AG09309 (cell line): ENCODE measurements around the gene FADD.

ENCODE experiments used
- DNase-seq: peaks from one replicate; pipeline ENCODE4 v3.0.0-alpha.2; 2010; ENCODE audit warnings: low read depth
- H3K4me3 ChIP-seq: 2 replicates; pipeline ENCODE4 v1.5.1; 2011; ENCODE audit warnings: mild to moderate bottlenecking, low read depth, low read length, moderate library complexity; ENCODE audit not compliant: control insufficient read depth
- TF ChIP-seq, protein P1 (sequence below): IDR thresholded peaks from 2 replicates; pipeline ENCODE4 v1.5.1; 2011; ENCODE audit warnings: mild to moderate bottlenecking, low read depth, low read length, inconsistent platforms; ENCODE audit not compliant: insufficient read depth, control insufficient read depth; ENCODE audit errors: missing control alignments

The FADD gene

GRCh38 chr11:70169127-70169526, 34.0 kb upstream of the FADD start:
- DNase-seq = no peak
- H3K4me3 ChIP-seq = no peak overlapping the region
- TF ChIP-seq, protein P1, sequence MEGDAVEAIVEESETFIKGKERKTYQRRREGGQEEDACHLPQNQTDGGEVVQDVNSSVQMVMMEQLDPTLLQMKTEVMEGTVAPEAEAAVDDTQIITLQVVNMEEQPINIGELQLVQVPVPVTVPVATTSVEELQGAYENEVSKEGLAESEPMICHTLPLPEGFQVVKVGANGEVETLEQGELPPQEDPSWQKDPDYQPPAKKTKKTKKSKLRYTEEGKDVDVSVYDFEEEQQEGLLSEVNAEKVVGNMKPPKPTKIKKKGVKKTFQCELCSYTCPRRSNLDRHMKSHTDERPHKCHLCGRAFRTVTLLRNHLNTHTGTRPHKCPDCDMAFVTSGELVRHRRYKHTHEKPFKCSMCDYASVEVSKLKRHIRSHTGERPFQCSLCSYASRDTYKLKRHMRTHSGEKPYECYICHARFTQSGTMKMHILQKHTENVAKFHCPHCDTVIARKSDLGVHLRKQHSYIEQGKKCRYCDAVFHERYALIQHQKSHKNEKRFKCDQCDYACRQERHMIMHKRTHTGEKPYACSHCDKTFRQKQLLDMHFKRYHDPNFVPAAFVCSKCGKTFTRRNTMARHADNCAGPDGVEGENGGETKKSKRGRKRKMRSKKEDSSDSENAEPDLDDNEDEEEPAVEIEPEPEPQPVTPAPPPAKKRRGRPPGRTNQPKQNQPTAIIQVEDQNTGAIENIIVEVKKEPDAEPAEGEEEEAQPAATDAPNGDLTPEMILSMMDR = no peak

DNA sequence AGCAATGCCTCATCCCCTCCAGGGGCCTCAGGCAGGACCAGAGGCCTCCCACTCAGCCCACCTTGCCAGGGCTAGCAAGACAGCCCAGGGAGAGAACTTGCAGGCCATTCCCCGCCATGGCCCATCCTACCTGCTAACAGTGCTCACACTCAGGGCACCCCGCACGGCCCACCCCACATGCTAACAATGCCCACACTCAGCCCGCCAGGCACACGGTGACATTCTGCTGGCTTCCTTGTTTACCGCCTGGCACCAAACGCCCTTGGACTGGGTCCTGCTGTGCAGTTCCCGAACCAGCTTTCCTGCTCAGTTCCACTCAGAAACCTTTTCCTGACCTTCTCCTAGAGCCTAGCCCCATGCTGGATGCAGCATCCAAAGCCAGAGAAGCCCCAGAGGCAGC, 33.5 kb upstream of the FADD start:
- no peak for DNase-seq
- TF ChIP-seq, protein P1 = no peak
- no peak overlapping the region for H3K4me3 ChIP-seq

- no peak for DNase-seq
- TF ChIP-seq, protein P1 = no peak
- no peak overlapping the region for H3K4me3 ChIP-seq
These were observed 32.4 kb upstream of the FADD start for GRCh38 chr11:70170596-70171210.

GRCh38 chr11:70173018-70173417, 30.1 kb upstream of the FADD start:
- TF ChIP-seq, protein P1 = no peak
- DNase-seq = no peak
- no peak overlapping the region for H3K4me3 ChIP-seq

DNA sequence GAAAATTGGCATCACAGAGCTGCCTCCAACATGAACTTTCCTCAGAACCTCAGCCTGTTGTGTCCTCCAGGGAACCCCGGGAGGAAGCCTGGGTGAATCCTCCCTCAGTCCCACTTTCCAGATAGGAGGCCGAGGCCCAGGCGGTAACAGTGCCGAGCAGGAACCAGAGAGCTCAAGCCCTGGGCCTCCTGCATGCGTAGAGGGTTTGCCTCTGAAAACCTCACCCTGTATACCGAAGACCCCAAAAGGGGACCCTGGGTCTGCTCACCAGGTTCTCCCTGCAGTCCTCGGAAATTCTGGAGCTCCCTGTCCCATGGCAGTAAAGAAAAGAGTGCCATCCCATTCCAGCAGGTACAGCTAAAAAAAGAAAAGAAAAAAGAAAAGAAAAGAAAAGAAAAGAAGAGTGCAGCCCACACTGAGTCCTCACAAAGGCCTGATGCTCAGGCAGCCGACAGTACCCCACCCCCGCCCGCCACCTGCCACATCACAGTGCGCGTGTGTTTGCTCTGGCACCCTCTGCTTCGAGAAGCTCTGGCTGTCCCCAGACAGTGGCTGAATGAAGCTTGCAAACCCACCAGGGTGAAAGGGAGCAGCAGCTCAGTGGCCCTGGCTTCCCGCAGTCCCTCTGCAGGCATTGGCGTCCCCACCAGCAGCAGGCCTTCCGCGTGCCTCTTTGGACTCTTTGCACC, 28.4 kb upstream of the FADD start:
- no peak overlapping the region for H3K4me3 ChIP-seq
- TF ChIP-seq, protein P1 = no peak
- DNase-seq = no peak

DNA sequence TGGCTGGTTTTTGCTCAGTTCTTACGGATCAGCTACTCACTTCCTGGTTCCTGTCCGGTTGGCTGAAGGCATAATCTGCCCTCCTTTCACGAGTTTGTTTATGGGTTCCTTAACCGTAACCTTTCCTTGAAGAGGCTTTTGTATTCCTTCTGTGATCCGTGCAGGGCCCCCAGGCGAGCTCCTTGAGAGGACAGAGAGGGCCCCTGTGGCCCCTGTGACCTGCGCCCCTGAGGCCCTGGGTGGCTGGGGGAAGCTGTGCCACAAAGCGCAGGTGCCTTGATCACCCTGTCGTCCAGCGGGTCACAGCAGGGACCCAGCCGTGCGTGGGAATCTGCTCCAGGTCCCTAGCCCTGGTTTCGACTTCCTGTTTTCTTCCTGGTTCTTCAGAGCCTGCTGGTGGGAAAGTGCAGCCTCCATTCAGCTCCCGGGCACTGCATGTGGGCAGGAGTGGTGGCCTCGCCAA, 27.8 kb upstream of the FADD start:
- no peak for DNase-seq
- H3K4me3 ChIP-seq = no peak overlapping the region
- TF ChIP-seq, protein P1 = no peak
